HCT116 (cell line): ENCODE data around the gene RPL41. TPM values are rescaled to one million over a fixed set of nuclear protein-coding genes. Genes with fewer than 3 reads are reported as not detected.

ENCODE experiments used
- ATAC-seq: fragments of 200-7000 bp; cut with Tn5 transposase; 2 replicates; pipeline ENCODE4 v1.9.1; 2020; ENCODE audit warnings: mild to moderate bottlenecking, moderate library complexity
- BruUV-seq: library from RNA; stranded (reverse); fragments of 400-500 nt; replicated peaks from 2 replicates; lab custom pipeline; 2021; lab: Mats Ljungman, UMichigan
- CTCF ChIA-PET: fragments of 300-600 bp; sonication (Branson Sonifier 250); formaldehyde crosslinking; loops from one replicate; lab custom pipeline; 2021; ENCODE audit warnings: antibody characterized with exemption; lab: Charles Lee
- POLR2A ChIA-PET: fragments of 300-600, 350-600 bp; sonication (Branson Sonifier 250); formaldehyde crosslinking; loops from one replicate; lab custom pipeline; 2021; ENCODE audit warnings: antibody characterized with exemption; lab: Charles Lee
- RAD21 ChIA-PET, 2 experiments: fragments of 300-600 bp; sonication (Branson Sonifier 250); formaldehyde crosslinking; loops; one replicate each; lab custom pipeline; 2023; ENCODE audit warnings: low total read pairs in 2 of 2; ENCODE audit not compliant: uncharacterized antibody in 2 of 2, unreplicated experiment in 2 of 2, low non-redundant PET in 1 of 2; lab: Charles Lee
- DNase-seq: peaks from one replicate; pipeline ENCODE4 v3.0.0-alpha.2; 2010; ENCODE audit warnings: low read depth, low spot score
- H2AFZ ChIP-seq: fragments of 200-600 bp; shearing (Covaris generic), sonication (generic); 2 replicates; pipeline ENCODE4 v1.6.1; 2017; ENCODE audit warnings: low read depth, mixed run types, mixed read lengths, antibody characterized with exemption, low read length; ENCODE audit not compliant: poor library complexity, severe bottlenecking
- H3K27ac ChIP-seq: 2 replicates; pipeline ENCODE4 v1.5.1; 2012; ENCODE audit warnings: low read depth, low read length
- H3K27me3 ChIP-seq: fragments of 200-600 bp; sonication (generic); 2 replicates; pipeline ENCODE4 v1.6.1; 2016; ENCODE audit warnings: mixed run types, low read length, mixed read lengths; ENCODE audit not compliant: insufficient read depth
- H3K36me3 ChIP-seq, 2 experiments: fragments of 200-500 bp in 1 of 2; fragments of 200-600 bp in 1 of 2; sonication (Bioruptor generic) in 1 of 2; sonication (generic) in 1 of 2; 2 replicates each; pipeline versions ENCODE4 v1.5.1 to v1.6.1; 2014 to 2016; ENCODE audit warnings: low read length in 2 of 2, inconsistent platforms in 1 of 2, mixed read lengths in 1 of 2, mixed run types in 1 of 2; ENCODE audit not compliant: insufficient read depth in 2 of 2, control insufficient read depth in 1 of 2
- H3K4me1 ChIP-seq, 2 experiments: fragments of 200-600 bp in 1 of 2; sonication (generic) in 1 of 2; 2 replicates each; pipeline versions ENCODE4 v1.5.1 to v1.6.1; 2012 to 2017; ENCODE audit warnings: low read length in 2 of 2, inconsistent platforms in 1 of 2, mild to moderate bottlenecking in 1 of 2, mixed read lengths in 1 of 2, mixed run types in 1 of 2, moderate library complexity in 1 of 2; ENCODE audit not compliant: insufficient read depth in 2 of 2, control insufficient read depth in 1 of 2
- H3K4me2 ChIP-seq: fragments of 200-600 bp; sonication (generic); 2 replicates; pipeline ENCODE4 v1.6.1; 2017; ENCODE audit warnings: mixed run types, low read length, mixed read lengths
- H3K4me3 ChIP-seq, 2 experiments: fragments of 200-600 bp in 1 of 2; sonication (generic) in 1 of 2; replicated peaks in 1 of 2; 2 replicates each; pipeline ENCODE4 v1.5.1; 2011 to 2016; ENCODE audit warnings: low read length in 2 of 2, control low read depth in 1 of 2, low read depth in 1 of 2, mild to moderate bottlenecking in 1 of 2, mixed read lengths in 1 of 2, mixed run types in 1 of 2
- H3K79me2 ChIP-seq: fragments of 200-600 bp; sonication (generic); 2 replicates; pipeline ENCODE4 v1.6.1; 2017; ENCODE audit warnings: mild to moderate bottlenecking, mixed run types, low read length, moderate library complexity, mixed read lengths; ENCODE audit not compliant: insufficient read depth
- H3K9ac ChIP-seq: fragments of 200-600 bp; sonication (generic); 2 replicates; pipeline ENCODE4 v1.6.1; 2016; ENCODE audit warnings: low read length, mixed read lengths
- H3K9me2 ChIP-seq: fragments of 200-600 bp; sonication (generic), shearing (Covaris generic); 2 replicates; pipeline ENCODE4 v1.6.1; 2017; ENCODE audit warnings: mixed run types, mild to moderate bottlenecking, moderate library complexity; ENCODE audit not compliant: insufficient read depth
- H3K9me3 ChIP-seq, 2 experiments: fragments of 200-500 bp in 1 of 2; fragments of 200-600 bp in 1 of 2; sonication (Bioruptor generic) in 1 of 2; sonication (generic) in 1 of 2; 2 replicates each; pipeline ENCODE4 v1.6.1; 2014 to 2017; ENCODE audit warnings: low read length in 2 of 2, mixed read lengths in 2 of 2, inconsistent platforms in 1 of 2, low read depth in 1 of 2, mild to moderate bottlenecking in 1 of 2, mixed run types in 1 of 2, moderate library complexity in 1 of 2; ENCODE audit not compliant: control insufficient read depth in 1 of 2, insufficient read depth in 1 of 2
- H4K20me1 ChIP-seq: fragments of 200-600 bp; sonication (generic), shearing (Covaris generic); 2 replicates; pipeline ENCODE4 v1.6.1; 2017; ENCODE audit warnings: mixed run types, mild to moderate bottlenecking, moderate library complexity; ENCODE audit not compliant: insufficient read depth
- CTCF ChIP-seq, 3 experiments: fragments of 200-600 bp in 1 of 3; sonication (generic) in 1 of 3; IDR thresholded peaks in 2 of 3; conservative IDR thresholded peaks in 1 of 3; 2 replicates each; pipeline ENCODE4 v1.5.1; 2012 to 2017; ENCODE audit warnings: low read depth in 2 of 3, low read length in 2 of 3, antibody characterized with exemption in 1 of 3, borderline replicate concordance in 1 of 3, control low read depth in 1 of 3, mild to moderate bottlenecking in 1 of 3, mixed read lengths in 1 of 3, mixed run types in 1 of 3, moderate library complexity in 1 of 3; ENCODE audit not compliant: insufficient read depth in 1 of 3
- JUND ChIP-seq: IDR thresholded peaks from 2 replicates; pipeline ENCODE4 v1.6.1; 2012
- POLR2A ChIP-seq: IDR thresholded peaks from 2 replicates; pipeline ENCODE4 v1.7.0; 2011; ENCODE audit warnings: borderline replicate concordance; ENCODE audit not compliant: insufficient read depth, insufficient read length; ENCODE audit errors: extremely low read depth
- REST ChIP-seq: IDR thresholded peaks from 2 replicates; pipeline ENCODE4 v1.6.1; 2012; ENCODE audit warnings: low read depth
- TCF7L2 ChIP-seq: IDR thresholded peaks from 2 replicates; pipeline ENCODE4 v1.7.0; 2011; ENCODE audit warnings: borderline replicate concordance, inconsistent platforms; ENCODE audit not compliant: insufficient read depth, insufficient read length; ENCODE audit errors: extremely low read depth
- ZBTB33 ChIP-seq: IDR thresholded peaks from 2 replicates; pipeline ENCODE4 v1.6.1; 2011; ENCODE audit warnings: mild to moderate bottlenecking, low read length, moderate library complexity; ENCODE audit not compliant: insufficient replicate concordance; ENCODE audit errors: extremely low read depth
- intact Hi-C: fragments of 100-400 bp; cut with micrococcal nuclease; formaldehyde crosslinking; loops from 2 replicates; pipeline ENCODE4 v1.10.0; 2022
- total RNA-seq: library from RNA; stranded (reverse); gene quantifications from one replicate; pipeline ENCODE4 v1.2.1, GENCODE V29; 2021; ENCODE audit not compliant: unreplicated experiment

Gene RPL41
- total RNA-seq, 1 experiment from 2014 or later: 4,327 TPM

- ChIA-PET POLR2A (interaction anchor here (1.2 kb wide), 1 partner anchor 46 kb away, joined by 4 read pairs; the partner anchor contains the start of gene ZC3H10), CTCF (interaction anchor here (0.6 to 1.1 kb wide), 2 partner anchors 26 to 583 kb away, joined by 3 to 5 read pairs; partner anchors contain the start of gene SMARCC2)
- intact Hi-C loops: no loop called here
- Histone ChIP-seq H3K4me3 (no peak overlapping the region), H3K9ac (no peak overlapping the region), H3K4me1 (peaks cover 5 to 14% of the 10 kb centered on the region in 2 experiments; a peak in 3 of 4 replicates), H2AFZ (no peak overlapping the region), H3K9me3 (no peaks in the 10 kb centered on the region), H3K36me3 (peaks cover 55 to 58% of the 10 kb centered on the region in 2 experiments)
- ATAC-seq: no peak
- BruUV-seq: no TSS peak
- TF ChIP-seq ZBTB33 (no peak), REST (no peak), TCF7L2 (no peak), JUND (no peak), POLR2A (no peak), CTCF (IDR thresholded peaks at IDR 0.05 in 2 of 3, conservative IDR thresholded peaks at IDR 0.05 in 1 of 3; ENCODE audit: borderline replicate concordance in 1 of 3, insufficient read depth in 1 of 3, low read depth in 2 of 3, low read length in 2 of 3) (no peak)
- TF ChIP-seq, all 23 proteins: peak for 0
- Histone ChIP-seq H4K20me1 (no peaks in the 10 kb centered on the region), H3K9me2 (no peaks in the 10 kb centered on the region), H3K79me2 (peaks cover 37% of the 10 kb centered on the region), H3K4me2 (no peak overlapping the region), H3K27me3 (no peaks in the 10 kb centered on the region), H3K27ac (no peak overlapping the region)
- RAD21 ChIA-PET: no interaction called here
- no peak for DNase-seq
Observed at GRCh38 chr12:56163533-56164344, 47.3 kb downstream of the RPL41 start.
